SU-DHL-6 (cell line): ENCODE measurements around the gene LAMA2.

Experiments
- CTCF ChIP-seq: fragments of 200-600 bp; sonication (generic); IDR thresholded peaks from one replicate; pipeline ENCODE4 v1.5.1; 2017; ENCODE audit warnings: antibody characterized with exemption, mild to moderate bottlenecking, low read length, moderate library complexity; ENCODE audit not compliant: insufficient read depth, poor library complexity, severe bottlenecking
- EZH2phosphoT487 ChIP-seq: fragments of 200-600 bp; sonication (generic), shearing (Covaris generic); conservative IDR thresholded peaks from 2 replicates; pipeline ENCODE4 v1.6.1; 2018; ENCODE audit warnings: mild to moderate bottlenecking, antibody characterized with exemption, low read length, moderate library complexity, mixed read lengths

GRCh38 chr6:128963561-128963960, 80.6 kb downstream of the LAMA2 start:
- TF ChIP-seq CTCF (no peak), EZH2phosphoT487 (no peak)
